K562 (cell line): ENCODE data around the gene SFT2D2. TPM values are rescaled to one million over a fixed set of nuclear protein-coding genes. Genes with fewer than 3 reads are reported as not detected.

Experiments
- CHD7 ChIP-seq: fragments of 200-600 bp; sonication (generic); IDR thresholded peaks from one replicate; pipeline ENCODE4 v1.6.1; 2012; ENCODE audit warnings: mild to moderate bottlenecking, low read depth, low read length, inconsistent platforms
- PKNOX1 ChIP-seq: fragments of 450-650 bp; IDR thresholded peaks from 2 replicates; pipeline ENCODE4 v1.6.1; 2016
- THRAP3 ChIP-seq: fragments of 450-650 bp; IDR thresholded peaks from 2 replicates; pipeline ENCODE4 v1.6.1; 2016; ENCODE audit warnings: mild to moderate bottlenecking, inconsistent platforms, borderline replicate concordance
- polyA plus RNA-seq, 8 experiments: library from polyadenylated mRNA; depleted of rRNA in 4 of 8; stranded (reverse) in 5 of 8; unstranded in 3 of 8; fragments of >200 nt; fragmentation: Nextera tagmentation in 2 of 8; fragmentation: Illumina TruSeq in 1 of 8; extraction: Ambion mirVana in 2 of 8; extraction: Trizol in 1 of 8; gene quantifications; 2 replicates each; pipeline versions ENCODE4 v1.2.1 to v1.2.3, GENCODE V29; 2011 to 2014; ENCODE audit warnings: inconsistent platforms in 1 of 8, missing spikeins in 1 of 8
- total RNA-seq, 7 experiments: library from RNA; depleted of rRNA in 6 of 7; stranded (reverse); fragments of >200 nt in 6 of 7; fragmentation: Illumina TruSeq in 2 of 7; extraction: Trizol in 2 of 7; gene quantifications; 2 replicates each; pipeline versions ENCODE4 v1.2.1 to v1.2.3, GENCODE V29; 2011 to 2021; ENCODE audit warnings: low replicate concordance in 1 of 7

The SFT2D2 gene
- total and polyA plus RNA-seq, 9 of the 15 experiments (the other 6 are each of a cell fraction or from before 2014, with no cell fraction given): 3.4 to 50.1 (median 21.6) TPM

GRCh38 chr1:168179438-168180147 is 46.2 kb upstream of the SFT2D2 start (continued):
- TF ChIP-seq CHD7: no peak
- TF ChIP-seq PKNOX1: no peak; the same call in 1 of the 2 replicates
- TF ChIP-seq THRAP3: 0 out of 2 replicates have a peak, but pooled peaks have one; percentile 35
